Esophagus (tissue), 2 donors: ENCODE measurements around the gene ZNF358. TPM values are rescaled to one million over a fixed set of nuclear protein-coding genes. Genes with fewer than 3 reads are reported as not detected.

Experiments used
- H3K27ac ChIP-seq, 2 donors: one replicate each; pipeline ENCODE4 v1.5.1; 2013; ENCODE audit warnings: low read depth in 2 of 2, mild to moderate bottlenecking in 2 of 2, inconsistent platforms in 1 of 2, low read length in 1 of 2, moderate library complexity in 1 of 2
- H3K27me3 ChIP-seq, 2 donors: one replicate each; pipeline ENCODE4 v1.6.1; 2013; ENCODE audit warnings: low read length in 2 of 2, control low read depth in 1 of 2, mild to moderate bottlenecking in 1 of 2; ENCODE audit not compliant: insufficient read depth in 2 of 2, control insufficient read depth in 1 of 2
- H3K36me3 ChIP-seq, 2 donors: one replicate each; pipeline ENCODE4 v1.6.1; 2013; ENCODE audit warnings: low read length in 1 of 2; ENCODE audit not compliant: control insufficient read depth in 2 of 2, insufficient read depth in 2 of 2
- H3K4me1 ChIP-seq, 2 donors: one replicate each; pipeline ENCODE4 v1.6.1; 2013; ENCODE audit warnings: low read length in 1 of 2; ENCODE audit not compliant: control insufficient read depth in 2 of 2, insufficient read depth in 2 of 2
- H3K4me3 ChIP-seq, 2 donors: one replicate each; pipeline ENCODE4 v1.5.1; 2013; ENCODE audit warnings: low read length in 2 of 2, mild to moderate bottlenecking in 2 of 2, low read depth in 1 of 2, moderate library complexity in 1 of 2
- H3K9me3 ChIP-seq, 2 donors: one replicate each; pipeline ENCODE4 v1.6.1; 2013; ENCODE audit warnings: mild to moderate bottlenecking in 2 of 2, low read depth in 1 of 2, low read length in 1 of 2, moderate library complexity in 1 of 2; ENCODE audit not compliant: control insufficient read depth in 2 of 2, insufficient read depth in 1 of 2
- WGBS, 2 donors: extraction: QIAGEN DNeasy Blood & Tissue Kit; methylation state at CpG; one replicate each; pipeline ENCODE4 v1.1.7; 2013; 5-methylcytosine and 5-hydroxymethylcytosine counted together
- polyA plus RNA-seq, 2 donors: library from polyadenylated mRNA; stranded (reverse); fragments of 200-250 nt; gene quantifications; one replicate each; pipeline ENCODE4 v1.2.3, GENCODE V29; 2013
- donor health status: healthy with polysubstance abuse.
- donor health status: Bipolar disorder and iron deficiency.

ZNF358 gene
- polyA plus RNA-seq, 2 donors: 19.6 to 25.6 TPM

- Histone ChIP-seq H3K9me3 (no peaks in the 10 kb centered on the region), H3K36me3 (no peaks in the 10 kb centered on the region), H3K4me3 (peak within 1 kb of the TSS; percentile 65 to 70), H3K27ac (peak within 1 kb of the TSS; percentile 67 to 86), H3K27me3 (no peaks in the 10 kb centered on the region), H3K4me1 (no peaks in the 10 kb centered on the region)
- WGBS, 2 donors: 1% methylated on average over 49 of the region's 49 CpGs
Observed at GRCh38 chr19:7488736-7489353, 27.1 kb upstream of the ZNF358 start, which contains the start of gene PEX11G. Gene PEX11G (minus strand): TSS chr19:7489035. CDS start chr19:7489010, 25 bp downstream.

- no peak overlapping the region for H3K27ac ChIP-seq
- no peaks in the 10 kb centered on the region for H3K36me3 ChIP-seq
- H3K4me1 ChIP-seq: peaks cover 0 to 4% of the 10 kb centered on the region in 2 donors
- peak overlapping the region in 1 of 2 donors; percentile 65 for H3K4me3 ChIP-seq
- H3K9me3 ChIP-seq: no peaks in the 10 kb centered on the region
- H3K27me3 ChIP-seq: no peaks in the 10 kb centered on the region
- 62 to 80% methylated on average over 11 of the region's 11 CpGs for whole genome bisulfite sequencing, 2 donors
Observed at GRCh38 chr19:7489609-7490044, 26.3 kb upstream of the ZNF358 start.

- Histone ChIP-seq H3K4me1 (peaks cover 0 to 5% of the 10 kb centered on the region in 2 donors), H3K27ac (no peak overlapping the region)
- 54 to 56% methylated on average over 4 of the region's 4 CpGs for WGBS, 2 donors
Observed at GRCh38 chr19:7492142-7492541, 23.8 kb upstream of the ZNF358 start.

GRCh38 chr19:7492558-7492957 lies 23.3 kb upstream of the ZNF358 start:
- no peaks in the 10 kb centered on the region for H3K9me3 ChIP-seq
- H3K4me1 ChIP-seq: peaks cover 0 to 5% of the 10 kb centered on the region in 2 donors
- H3K36me3 ChIP-seq: no peaks in the 10 kb centered on the region
- WGBS, 2 donors: 70 to 77% methylated on average over 11 of the region's 11 CpGs
- H3K27me3 ChIP-seq: no peaks in the 10 kb centered on the region
- H3K27ac ChIP-seq: peak overlapping the region in 1 of 2 donors; percentile 35
- H3K4me3 ChIP-seq: no peak overlapping the region

More at GRCh38 chr19:7492142-7492541, 23.8 kb upstream of the ZNF358 start:
- Histone ChIP-seq H3K36me3 (no peaks in the 10 kb centered on the region), H3K9me3 (no peaks in the 10 kb centered on the region), H3K4me3 (no peak overlapping the region), H3K27me3 (no peaks in the 10 kb centered on the region)

- H3K36me3 ChIP-seq: no peaks in the 10 kb centered on the region
- no peak overlapping the region for H3K4me3 ChIP-seq
- 23 to 33% methylated on average over 13 of the region's 13 CpGs for WGBS, 2 donors
Observed at GRCh38 chr19:7494416-7495098, 21.3 kb upstream of the ZNF358 start.

GRCh38 chr19:7497292-7497691 lies 18.6 kb upstream of the ZNF358 start:
- no peaks in the 10 kb centered on the region for H3K27me3 ChIP-seq
- H3K27ac ChIP-seq: no peak overlapping the region
- H3K9me3 ChIP-seq: no peaks in the 10 kb centered on the region
- no peak overlapping the region for H3K4me3 ChIP-seq
- H3K4me1 ChIP-seq: peaks cover 3 to 10% of the 10 kb centered on the region in 2 donors
- 63 to 69% methylated on average over 7 of the region's 7 CpGs for WGBS, 2 donors
- no peaks in the 10 kb centered on the region for H3K36me3 ChIP-seq

More at GRCh38 chr19:7494416-7495098, 21.3 kb upstream of the ZNF358 start:
- Histone ChIP-seq H3K27ac (peak overlapping the region; percentile 30 to 76), H3K27me3 (no peaks in the 10 kb centered on the region), H3K9me3 (no peaks in the 10 kb centered on the region), H3K4me1 (peaks cover 0 to 5% of the 10 kb centered on the region in 2 donors)

- Histone ChIP-seq H3K27ac (no peak overlapping the region), H3K27me3 (no peaks in the 10 kb centered on the region), H3K36me3 (no peaks in the 10 kb centered on the region), H3K9me3 (peaks cover 0 to 2% of the 10 kb centered on the region in 2 donors), H3K4me1 (peaks cover 3 to 5% of the 10 kb centered on the region in 2 donors), H3K4me3 (peak overlapping the region; percentile 23 to 40)
- WGBS, 2 donors: 3% methylated on average over 85 to 93 of the region's 93 CpGs
Observed at GRCh38 chr19:7500811-7501450, 15.0 kb upstream of the ZNF358 start.

- no peak overlapping the region for H3K4me3 ChIP-seq
- H3K36me3 ChIP-seq: no peaks in the 10 kb centered on the region
- H3K4me1 ChIP-seq: peaks cover 7 to 9% of the 10 kb centered on the region in 2 donors
- no peaks in the 10 kb centered on the region for H3K27me3 ChIP-seq
- peaks cover 0 to 2% of the 10 kb centered on the region in 2 donors for H3K9me3 ChIP-seq
- no peak overlapping the region for H3K27ac ChIP-seq
- 47 to 70% methylated on average over 2 of the region's 2 CpGs for WGBS, 2 donors
Observed at GRCh38 chr19:7502552-7502951, 13.4 kb upstream of the ZNF358 start.

- 82 to 87% methylated on average over 6 of the region's 6 CpGs for WGBS, 2 donors
- H3K27ac ChIP-seq: no peak overlapping the region
- no peaks in the 10 kb centered on the region for H3K36me3 ChIP-seq
- peaks cover 7 to 9% of the 10 kb centered on the region in 2 donors for H3K4me1 ChIP-seq
- no peaks in the 10 kb centered on the region for H3K27me3 ChIP-seq
- peaks cover 0 to 2% of the 10 kb centered on the region in 2 donors for H3K9me3 ChIP-seq
- no peak overlapping the region for H3K4me3 ChIP-seq
Observed at GRCh38 chr19:7504684-7505083, 11.2 kb upstream of the ZNF358 start.
